HepG2 (cell line): ENCODE results near the gene SLC22A7. TPM values are rescaled to one million over a fixed set of nuclear protein-coding genes. Genes with fewer than 3 reads are reported as not detected.

Experiments
- ARID3A ChIP-seq: IDR thresholded peaks from 2 replicates; pipeline ENCODE4 v1.6.1; 2012; ENCODE audit warnings: low read depth, low read length, improper control_type of control experiment
- ATF6 ChIP-seq: sonication (generic); formaldehyde crosslinking; conservative IDR thresholded peaks from 2 replicates; pipeline ENCODE4 v1.4.0; 2020; ENCODE audit warnings: missing genetic modification reagents
- CSRNP2 ChIP-seq: sonication (generic); formaldehyde crosslinking; conservative IDR thresholded peaks from 2 replicates; pipeline ENCODE4 v1.8.0; 2022; ENCODE audit warnings: low read depth, missing genetic modification reagents
- FOXP1 ChIP-seq, 2 experiments: fragments of 450-650 bp in 1 of 2; IDR thresholded peaks; 2 replicates each; pipeline ENCODE4 v1.6.1; 2017 to 2018; ENCODE audit warnings: antibody characterized with exemption in 1 of 2
- GLI4 ChIP-seq: sonication (generic); formaldehyde crosslinking; IDR thresholded peaks from 2 replicates; pipeline ENCODE4 v1.5.1; 2020; ENCODE audit warnings: missing genetic modification reagents, mild to moderate bottlenecking, moderate library complexity, borderline replicate concordance
- GTF3A ChIP-seq: sonication (generic); formaldehyde crosslinking; conservative IDR thresholded peaks from 2 replicates; pipeline ENCODE4 v1.4.0; 2020; ENCODE audit warnings: mild to moderate bottlenecking, missing genetic modification reagents
- HINFP ChIP-seq: sonication (generic); formaldehyde crosslinking; IDR thresholded peaks from 2 replicates; pipeline ENCODE4 v1.4.0; 2020; ENCODE audit warnings: low read depth, mild to moderate bottlenecking, missing genetic modification reagents
- MXD3 ChIP-seq: IDR thresholded peaks from 2 replicates; pipeline ENCODE4 v1.6.1; 2016; ENCODE audit warnings: mild to moderate bottlenecking, missing biosample characterization, missing genetic modification reagents
- NBN ChIP-seq: fragments of 450-650 bp; conservative IDR thresholded peaks from 2 replicates; pipeline ENCODE4 v1.6.1; 2017
- PAX8 ChIP-seq: sonication (generic); formaldehyde crosslinking; IDR thresholded peaks from 2 replicates; pipeline ENCODE4 v1.8.0; 2022; ENCODE audit warnings: mild to moderate bottlenecking, missing genetic modification reagents, borderline replicate concordance
- POLR2A ChIP-seq, 2 experiments: IDR thresholded peaks; 2 replicates each; pipeline ENCODE4 v1.6.1; 2011; ENCODE audit warnings: low read depth in 2 of 2, low read length in 2 of 2, mild to moderate bottlenecking in 1 of 2, moderate library complexity in 1 of 2; ENCODE audit not compliant: insufficient read depth in 1 of 2
- SNAPC5 ChIP-seq: sonication (generic); formaldehyde crosslinking; IDR thresholded peaks from 2 replicates; pipeline ENCODE4 v1.8.1; 2023; ENCODE audit warnings: mild to moderate bottlenecking, missing genetic modification reagents, borderline replicate concordance
- SP1 ChIP-seq, 2 experiments: fragments of 450-650 bp in 1 of 2; sonication (generic) in 1 of 2; formaldehyde crosslinking in 1 of 2; IDR thresholded peaks; 2 replicates each; pipeline versions ENCODE4 v1.4.0 to v1.6.1; 2016 to 2020; ENCODE audit warnings: missing genetic modification reagents in 1 of 2
- TARDBP ChIP-seq: sonication (generic); formaldehyde crosslinking; IDR thresholded peaks from 2 replicates; pipeline ENCODE4 v1.8.0; 2022; ENCODE audit warnings: mild to moderate bottlenecking, missing genetic modification reagents
- ZBTB1 ChIP-seq: sonication (generic); formaldehyde crosslinking; IDR thresholded peaks from 2 replicates; pipeline ENCODE4 v1.4.0; 2020; ENCODE audit warnings: missing genetic modification reagents, borderline replicate concordance
- ZNF232 ChIP-seq: sonication (generic); formaldehyde crosslinking; IDR thresholded peaks from 2 replicates; pipeline ENCODE4 v1.4.0; 2020; ENCODE audit warnings: missing genetic modification reagents, borderline replicate concordance
- ZNF337 ChIP-seq: sonication (generic); formaldehyde crosslinking; IDR thresholded peaks from 2 replicates; pipeline ENCODE4 v1.5.1; 2020; ENCODE audit warnings: missing genetic modification reagents, low read depth, mild to moderate bottlenecking, borderline replicate concordance
- ZNF382 ChIP-seq: sonication (generic); formaldehyde crosslinking; IDR thresholded peaks from 2 replicates; pipeline ENCODE4 v1.5.0; 2020; ENCODE audit warnings: missing genetic modification reagents, mild to moderate bottlenecking, borderline replicate concordance
- ZNF430 ChIP-seq: sonication (generic); formaldehyde crosslinking; IDR thresholded peaks from 2 replicates; pipeline ENCODE4 v1.9.0; 2021; ENCODE audit warnings: mild to moderate bottlenecking, missing genetic modification reagents
- ZNF577 ChIP-seq: sonication (generic); formaldehyde crosslinking; IDR thresholded peaks from 2 replicates; pipeline ENCODE4 v1.4.0; 2020; ENCODE audit warnings: mild to moderate bottlenecking, low read depth, missing genetic modification reagents, borderline replicate concordance
- ZNF75D ChIP-seq: sonication (generic); formaldehyde crosslinking; IDR thresholded peaks from 2 replicates; pipeline ENCODE4 v1.8.1; 2023; ENCODE audit warnings: missing genetic modification reagents, mild to moderate bottlenecking, borderline replicate concordance
- polyA plus RNA-seq, 8 experiments: library from polyadenylated mRNA; depleted of rRNA in 3 of 8; stranded (reverse) in 7 of 8; unstranded in 1 of 8; fragments of >200 nt; fragmentation: Illumina TruSeq in 4 of 8; extraction: Trizol in 4 of 8; gene quantifications; 2 replicates each; pipeline versions ENCODE4 v1.2.1 to v1.2.3, GENCODE V29; 2011 to 2016; ENCODE audit warnings: low read depth in 4 of 8, missing spikeins in 1 of 8, mixed read lengths in 1 of 8; ENCODE audit not compliant: insufficient read depth in 1 of 8
- total RNA-seq, 5 experiments: library from RNA; depleted of rRNA; stranded (reverse); fragments of >200 nt; fragmentation: Illumina TruSeq; extraction: Trizol; gene quantifications; 2 replicates each; pipeline ENCODE4 v1.2.3, GENCODE V29; 2016; ENCODE audit warnings: low read depth in 1 of 5

SLC22A7 gene
- total and polyA plus RNA-seq, 2 of the 13 experiments (the other 11 are each of a cell fraction or from before 2014, with no cell fraction given) = 5.3 to 22.6 TPM

- TF ChIP-seq SP1 (IDR thresholded peaks at IDR 0.05) = no peak
- peak; percentile 54; the same call in 1 of the 2 replicates for TF ChIP-seq SP1 (CRISPR knock-in tag; IDR thresholded peaks at IDR 0.05)
- peak; percentile 69; the same call in 1 of the 2 replicates for TF ChIP-seq GLI4 (CRISPR knock-in tag)
- no peak for TF ChIP-seq FOXP1 (IDR thresholded peaks at IDR 0.05)
- no peak for TF ChIP-seq FOXP1 (CRISPR knock-in tag; IDR thresholded peaks at IDR 0.05)
- no peak for TF ChIP-seq ZBTB1 (CRISPR knock-in tag)
- TF ChIP-seq NBN = no peak
- TF ChIP-seq SNAPC5 (CRISPR knock-in tag) = no peak
- no peak; the same call in 1 of the 2 replicates for TF ChIP-seq ARID3A
- no peak for TF ChIP-seq ZNF382 (CRISPR knock-in tag)
- TF ChIP-seq MXD3 = no peak; the same call in 1 of the 2 replicates
- 0 out of 2 replicates have a peak, but pooled peaks have one; percentile 46 for TF ChIP-seq ZNF337 (CRISPR knock-in tag)
- TF ChIP-seq TARDBP = peak; percentile 49; the same call in 1 of the 2 replicates
- TF ChIP-seq POLR2A (IDR thresholded peaks at IDR 0.05; ENCODE audit: insufficient read depth in 1 of 2, low read depth in 2 of 2, low read length in 2 of 2) = no peak
- peak; percentile 76; the same call in 1 of the 2 replicates for TF ChIP-seq HINFP (CRISPR knock-in tag)
- no peak for TF ChIP-seq ZNF232
- no peak for TF ChIP-seq PAX8
- TF ChIP-seq ZNF430 = no peak
- 0 out of 2 replicates have a peak, but pooled peaks have one; percentile 59 for TF ChIP-seq GTF3A (CRISPR knock-in tag)
- no peak for TF ChIP-seq ZNF75D
- no peak for TF ChIP-seq ATF6 (CRISPR knock-in tag)
- TF ChIP-seq ZNF577 (CRISPR knock-in tag) = no peak
- no peak for TF ChIP-seq CSRNP2 (CRISPR knock-in tag)
Observed at GRCh38 chr6:43263314-43264178, 34.5 kb upstream of the SLC22A7 start (continued).
